Testis (tissue), 2 donors: ENCODE measurements around the gene RHPN2.

Experiments
- POLR2A ChIP-seq: fragments of 450-650 bp; IDR thresholded peaks from one replicate; pipeline ENCODE4 v1.6.1; 2017; ENCODE audit warnings: antibody characterized with exemption, mild to moderate bottlenecking, moderate library complexity
- TF ChIP-seq, protein P1 (sequence below), 3 experiments: fragments of 450-650 bp in 2 of 3; fragments of 200-600 bp in 1 of 3; sonication (generic) in 1 of 3; IDR thresholded peaks; one replicate each; pipeline ENCODE4 v1.5.1; 2016 to 2019; ENCODE audit warnings: antibody characterized with exemption in 3 of 3, mild to moderate bottlenecking in 2 of 3, moderate library complexity in 1 of 3

DNA sequence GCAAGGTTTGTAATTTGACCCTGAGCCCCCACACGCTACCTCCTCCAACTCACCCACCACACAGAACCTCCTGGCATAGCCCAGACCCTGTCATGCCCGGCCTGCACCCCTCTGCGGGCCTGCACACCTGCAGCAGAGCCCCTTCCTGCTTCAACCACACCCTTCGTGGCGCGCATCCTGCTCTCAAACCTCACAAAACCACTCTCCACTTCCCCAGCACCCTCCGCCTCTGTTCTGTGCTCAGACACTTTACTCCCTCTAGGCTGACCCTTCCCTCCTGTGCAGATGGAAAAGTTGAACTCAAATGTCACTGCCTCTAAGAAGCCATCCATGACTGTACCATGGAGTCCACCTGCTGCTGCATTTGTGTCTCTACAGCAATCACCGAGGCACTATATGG lies 64.2 kb downstream of the RHPN2 start:
- TF ChIP-seq, protein P1, sequence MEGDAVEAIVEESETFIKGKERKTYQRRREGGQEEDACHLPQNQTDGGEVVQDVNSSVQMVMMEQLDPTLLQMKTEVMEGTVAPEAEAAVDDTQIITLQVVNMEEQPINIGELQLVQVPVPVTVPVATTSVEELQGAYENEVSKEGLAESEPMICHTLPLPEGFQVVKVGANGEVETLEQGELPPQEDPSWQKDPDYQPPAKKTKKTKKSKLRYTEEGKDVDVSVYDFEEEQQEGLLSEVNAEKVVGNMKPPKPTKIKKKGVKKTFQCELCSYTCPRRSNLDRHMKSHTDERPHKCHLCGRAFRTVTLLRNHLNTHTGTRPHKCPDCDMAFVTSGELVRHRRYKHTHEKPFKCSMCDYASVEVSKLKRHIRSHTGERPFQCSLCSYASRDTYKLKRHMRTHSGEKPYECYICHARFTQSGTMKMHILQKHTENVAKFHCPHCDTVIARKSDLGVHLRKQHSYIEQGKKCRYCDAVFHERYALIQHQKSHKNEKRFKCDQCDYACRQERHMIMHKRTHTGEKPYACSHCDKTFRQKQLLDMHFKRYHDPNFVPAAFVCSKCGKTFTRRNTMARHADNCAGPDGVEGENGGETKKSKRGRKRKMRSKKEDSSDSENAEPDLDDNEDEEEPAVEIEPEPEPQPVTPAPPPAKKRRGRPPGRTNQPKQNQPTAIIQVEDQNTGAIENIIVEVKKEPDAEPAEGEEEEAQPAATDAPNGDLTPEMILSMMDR (IDR thresholded peaks at IDR 0.05) = no peak
- no peak for TF ChIP-seq POLR2A
